WTC11 (cell line): ENCODE results near the gene ADAM22. TPM values are rescaled to one million over a fixed set of nuclear protein-coding genes. Genes with fewer than 3 reads are reported as not detected.

ENCODE experiments used
- ATAC-seq: fragments of 200-7000 bp; cut with Tn5 transposase; 2 replicates; pipeline ENCODE4 v1.10.0; 2021; ENCODE audit warnings: mild to moderate bottlenecking, moderate library complexity
- CTCF ChIA-PET: fragments of 300-600 bp; sonication (Branson Sonifier 250); formaldehyde crosslinking; loops from one replicate; lab custom pipeline; 2021; ENCODE audit warnings: antibody characterized with exemption; lab: Charles Lee
- POLR2A ChIA-PET: fragments of 350-600 bp; sonication (Branson Sonifier 250); formaldehyde crosslinking; loops from one replicate; lab custom pipeline; 2021; ENCODE audit warnings: antibody characterized with exemption; lab: Charles Lee
- DNase-seq: peaks from one replicate; pipeline ENCODE4 v3.0.0; 2021; ENCODE audit warnings: low spot score
- H3K27ac Mint-ChIP-seq: 2 replicates; pipeline ENCODE4 v1.8.0; 2021; ENCODE audit warnings: mixed read lengths
- H3K27me3 Mint-ChIP-seq: 2 replicates; pipeline ENCODE4 v1.8.0; 2021; ENCODE audit warnings: low read depth, mild to moderate bottlenecking, moderate library complexity, mixed read lengths
- H3K36me3 Mint-ChIP-seq: 2 replicates; pipeline ENCODE4 v1.8.0; 2021; ENCODE audit warnings: mixed read lengths
- H3K4me1 Mint-ChIP-seq: 2 replicates; pipeline ENCODE4 v1.8.0; 2022; ENCODE audit warnings: mixed read lengths
- H3K4me3 Mint-ChIP-seq: 2 replicates; pipeline ENCODE4 v1.8.0; 2021; ENCODE audit warnings: mild to moderate bottlenecking, moderate library complexity, mixed read lengths
- H3K9me3 Mint-ChIP-seq: 2 replicates; pipeline ENCODE4 v1.8.0; 2021; ENCODE audit warnings: mixed read lengths
- AFF4 ChIP-seq: sonication (generic); formaldehyde crosslinking; IDR thresholded peaks from 2 replicates; pipeline ENCODE4 v1.8.1; 2023; ENCODE audit warnings: mild to moderate bottlenecking, missing genetic modification reagents, borderline replicate concordance
- ATF6 ChIP-seq: sonication (generic); formaldehyde crosslinking; IDR thresholded peaks from 2 replicates; pipeline ENCODE4 v1.8.1; 2023; ENCODE audit warnings: mild to moderate bottlenecking, missing genetic modification reagents
- CREB1 ChIP-seq: sonication (generic); formaldehyde crosslinking; IDR thresholded peaks from 2 replicates; pipeline ENCODE4 v1.8.0; 2023; ENCODE audit warnings: mild to moderate bottlenecking, missing genetic modification reagents
- ELF4 ChIP-seq: sonication (generic); formaldehyde crosslinking; IDR thresholded peaks from 2 replicates; pipeline ENCODE4 v1.8.1; 2022; ENCODE audit warnings: low read depth, mild to moderate bottlenecking, moderate library complexity, missing genetic modification reagents
- ETV6 ChIP-seq: sonication (generic); formaldehyde crosslinking; IDR thresholded peaks from 2 replicates; pipeline ENCODE4 v1.8.1; 2022; ENCODE audit warnings: mild to moderate bottlenecking, missing genetic modification reagents
- HMGXB4 ChIP-seq: sonication (generic); formaldehyde crosslinking; IDR thresholded peaks from 2 replicates; pipeline ENCODE4 v1.8.1; 2023; ENCODE audit warnings: mild to moderate bottlenecking, moderate library complexity, missing genetic modification reagents
- KAT7 ChIP-seq: sonication (generic); formaldehyde crosslinking; IDR thresholded peaks from 2 replicates; pipeline ENCODE4 v1.8.1; 2023; ENCODE audit warnings: missing genetic modification reagents, mild to moderate bottlenecking, borderline replicate concordance
- MXD4 ChIP-seq: fragments of 250-450 bp; sonication (Bioruptor Pico); IDR thresholded peaks from 2 replicates; pipeline ENCODE4 v1.8.0; 2021; ENCODE audit warnings: mild to moderate bottlenecking, moderate library complexity, borderline replicate concordance
- NR1H2 ChIP-seq: sonication (generic); formaldehyde crosslinking; IDR thresholded peaks from 2 replicates; pipeline ENCODE4 v1.9.0; 2021; ENCODE audit warnings: mild to moderate bottlenecking, moderate library complexity, missing genetic modification reagents
- NR3C1 ChIP-seq: sonication (generic); formaldehyde crosslinking; conservative IDR thresholded peaks from 2 replicates; pipeline ENCODE4 v1.8.1; 2023; ENCODE audit warnings: low read depth, mild to moderate bottlenecking, missing genetic modification reagents
- OVOL2 ChIP-seq: fragments of 250-450 bp; sonication (Bioruptor Pico); IDR thresholded peaks from 2 replicates; pipeline ENCODE4 v1.9.0; 2021; ENCODE audit warnings: mild to moderate bottlenecking, borderline replicate concordance
- PREB ChIP-seq: sonication (generic); formaldehyde crosslinking; IDR thresholded peaks from 2 replicates; pipeline ENCODE4 v1.8.1; 2022; ENCODE audit warnings: mild to moderate bottlenecking, missing genetic modification reagents, moderate library complexity, borderline replicate concordance
- TEAD4 ChIP-seq: sonication (generic); formaldehyde crosslinking; IDR thresholded peaks from 2 replicates; pipeline ENCODE4 v1.8.0; 2022; ENCODE audit warnings: mild to moderate bottlenecking, missing genetic modification reagents
- ZMAT4 ChIP-seq: fragments of 250-450 bp; sonication (Bioruptor Pico); IDR thresholded peaks from 2 replicates; pipeline ENCODE4 v1.9.0; 2021; ENCODE audit warnings: mild to moderate bottlenecking
- ZNF138 ChIP-seq: sonication (generic); formaldehyde crosslinking; conservative IDR thresholded peaks from 2 replicates; pipeline ENCODE4 v1.8.1; 2022; ENCODE audit warnings: mild to moderate bottlenecking, moderate library complexity, missing genetic modification reagents
- ZNF416 ChIP-seq: fragments of 250-450 bp; sonication (Bioruptor Pico); IDR thresholded peaks from 2 replicates; pipeline ENCODE4 v1.9.0; 2021; ENCODE audit warnings: mild to moderate bottlenecking, inconsistent platforms
- ZNF425 ChIP-seq: fragments of 250-450 bp; sonication (Bioruptor Pico); conservative IDR thresholded peaks from 2 replicates; pipeline ENCODE4 v1.9.0; 2021; ENCODE audit warnings: mild to moderate bottlenecking
- total RNA-seq: library from RNA; stranded (reverse); gene quantifications from 3 replicates; pipeline ENCODE4 v1.2.3, GENCODE V29; 2021

Gene ADAM22
- total RNA-seq, 1 experiment from 2014 or later: 12.4 TPM

- TF ChIP-seq ELF4 (CRISPR knock-in tag) (no peak), HMGXB4 (CRISPR knock-in tag) (no peak), ZNF416 (CRISPR knock-in tag) (no peak), AFF4 (CRISPR knock-in tag) (no peak), KAT7 (CRISPR knock-in tag) (no peak), CREB1 (CRISPR knock-in tag) (no peak), ZNF425 (no peak), ATF6 (CRISPR knock-in tag) (no peak)
- TF ChIP-seq, all 79 proteins: peak for 0
Measured at GRCh38 chr7:88115816-88116215, 181.8 kb downstream of the ADAM22 start (continued).

GRCh38 chr7:88116235-88116795 is 182.3 kb downstream of the ADAM22 start:
- Mint-ChIP-seq H3K36me3 (no peaks in the 10 kb centered on the region), H3K27me3 (no peaks in the 10 kb centered on the region), H3K27ac (no peak overlapping the region), H3K4me3 (no peak overlapping the region), H3K4me1 (peaks cover 15% of the 10 kb centered on the region), H3K9me3 (no peaks in the 10 kb centered on the region)
- ChIA-PET POLR2A (no interaction called here), CTCF (no interaction called here)
- DNase-seq (no peak), ATAC-seq (no peak)
- TF ChIP-seq TEAD4 (CRISPR knock-in tag): no peak
- no peak for TF ChIP-seq ZNF416 (CRISPR knock-in tag)
- TF ChIP-seq OVOL2: no peak
- TF ChIP-seq AFF4 (CRISPR knock-in tag): no peak
- no peak for TF ChIP-seq ETV6 (CRISPR knock-in tag)
- TF ChIP-seq ZMAT4 (CRISPR knock-in tag): no peak
- TF ChIP-seq PREB (CRISPR knock-in tag): no peak
- no peak for TF ChIP-seq ZNF138
- no peak for TF ChIP-seq MXD4 (CRISPR knock-in tag)
- no peak for TF ChIP-seq NR1H2 (CRISPR knock-in tag)
- no peak for TF ChIP-seq ZNF425
- no peak for TF ChIP-seq NR3C1 (CRISPR knock-in tag)
